CD14-positive monocyte (primary cell): Measurements from ENCODE around the gene COL5A2. TPM values are rescaled to one million over a fixed set of nuclear protein-coding genes. Genes with fewer than 3 reads are reported as not detected.

Experiments
- DNase-seq, 3 donors: peaks; one replicate each; pipeline ENCODE4 v3.0.0-alpha.2; 2011 to 2022
- H2AFZ ChIP-seq: 2 replicates; pipeline ENCODE4 v1.6.0; 2012; ENCODE audit warnings: mild to moderate bottlenecking, low read depth, low read length, inconsistent platforms; ENCODE audit not compliant: insufficient read depth, poor library complexity, severe bottlenecking
- H3K27ac ChIP-seq, 2 donors: 1 replicate in 1 of 2; 2 replicates in 1 of 2; pipeline ENCODE4 v1.5.1; 2012 to 2013; ENCODE audit warnings: low read length in 2 of 2, control low read depth in 1 of 2, inconsistent platforms in 1 of 2, low read depth in 1 of 2, mild to moderate bottlenecking in 1 of 2
- H3K27me3 ChIP-seq, 2 donors: one replicate each; pipeline versions ENCODE4 v1.6.0 to v1.6.1; 2011 to 2013; ENCODE audit warnings: low read length in 2 of 2; ENCODE audit not compliant: control insufficient read depth in 2 of 2, insufficient read depth in 2 of 2
- H3K36me3 ChIP-seq, 2 donors: replicated peaks in 1 of 2; 1 replicate in 1 of 2; 2 replicates in 1 of 2; pipeline versions ENCODE4 v1.5.1 to v1.6.1; 2012 to 2013; ENCODE audit warnings: low read length in 2 of 2, control low read depth in 1 of 2, inconsistent platforms in 1 of 2, mild to moderate bottlenecking in 1 of 2; ENCODE audit not compliant: insufficient read depth in 2 of 2, control insufficient read depth in 1 of 2
- H3K4me1 ChIP-seq, 2 donors: 1 replicate in 1 of 2; 2 replicates in 1 of 2; pipeline versions ENCODE4 v1.5.1 to v1.6.1; 2012 to 2013; ENCODE audit warnings: low read length in 2 of 2, control low read depth in 1 of 2, inconsistent platforms in 1 of 2, mild to moderate bottlenecking in 1 of 2, moderate library complexity in 1 of 2; ENCODE audit not compliant: insufficient read depth in 2 of 2, control insufficient read depth in 1 of 2
- H3K4me2 ChIP-seq: replicated peaks from 2 replicates; pipeline ENCODE3; 2012; ENCODE audit warnings: low read length, moderate library complexity, mild to moderate bottlenecking; ENCODE audit not compliant: poor library complexity, severe bottlenecking; ENCODE audit errors: extremely low read depth
- H3K4me3 ChIP-seq, 3 experiments: fragments of 200-600 bp in 1 of 3; sonication (generic) in 1 of 3; replicated peaks in 1 of 3; 1 replicate in 2 of 3; 2 replicates in 1 of 3; pipeline ENCODE4 v1.5.1; 2011 to 2013; ENCODE audit warnings: low read length in 3 of 3, mild to moderate bottlenecking in 3 of 3, control low read depth in 2 of 3, low read depth in 2 of 3, inconsistent platforms in 1 of 3, moderate library complexity in 1 of 3
- H3K79me2 ChIP-seq: 2 replicates; pipeline ENCODE4 v1.6.0; 2012; ENCODE audit warnings: mild to moderate bottlenecking, control low read depth, inconsistent platforms, low read length, moderate library complexity; ENCODE audit not compliant: insufficient read depth
- H3K9ac ChIP-seq: 2 replicates; pipeline ENCODE4 v1.6.0; 2017; ENCODE audit warnings: low read length, mild to moderate bottlenecking; ENCODE audit not compliant: insufficient read depth, poor library complexity, severe bottlenecking
- H3K9me3 ChIP-seq, 2 donors: replicated peaks in 1 of 2; 1 replicate in 1 of 2; 2 replicates in 1 of 2; pipeline versions ENCODE4 v1.5.1 to v1.6.1; 2012 to 2013; ENCODE audit warnings: low read length in 2 of 2, control low read depth in 1 of 2; ENCODE audit not compliant: control insufficient read depth in 1 of 2, insufficient read depth in 1 of 2
- H4K20me1 ChIP-seq: 2 replicates; pipeline ENCODE4 v1.6.0; 2012; ENCODE audit warnings: mild to moderate bottlenecking, low read length, control low read depth, moderate library complexity; ENCODE audit not compliant: insufficient read depth
- H3K27ac Mint-ChIP-seq, 7 donors: one replicate each; pipeline ENCODE4 v1.8.0; 2020; ENCODE audit warnings: mild to moderate bottlenecking in 7 of 7, mixed read lengths in 7 of 7, moderate library complexity in 6 of 7, inconsistent platforms in 2 of 7
- H3K27me3 Mint-ChIP-seq, 3 donors: one replicate each; pipeline ENCODE4 v1.8.0; 2021 to 2022; ENCODE audit warnings: low read depth in 3 of 3, mild to moderate bottlenecking in 3 of 3, mixed read lengths in 3 of 3, moderate library complexity in 3 of 3, inconsistent platforms in 1 of 3
- H3K36me3 Mint-ChIP-seq, 2 donors: one replicate each; pipeline ENCODE4 v1.8.0; 2020; ENCODE audit warnings: mixed read lengths in 2 of 2, inconsistent platforms in 1 of 2, mild to moderate bottlenecking in 1 of 2
- H3K4me1 Mint-ChIP-seq: one replicate; pipeline ENCODE4 v1.8.0; 2020; ENCODE audit warnings: mild to moderate bottlenecking, mixed read lengths
- H3K4me3 Mint-ChIP-seq, 2 donors: one replicate each; pipeline ENCODE4 v1.8.0; 2020; ENCODE audit warnings: mild to moderate bottlenecking in 2 of 2, mixed read lengths in 2 of 2, moderate library complexity in 1 of 2
- H3K9me3 Mint-ChIP-seq, 7 donors: one replicate each; pipeline ENCODE4 v1.8.0; 2020 to 2022; ENCODE audit warnings: mixed read lengths in 7 of 7, mild to moderate bottlenecking in 6 of 7, moderate library complexity in 6 of 7, inconsistent platforms in 2 of 7
- CTCF ChIP-seq: fragments of 200-600 bp; IDR thresholded peaks from one replicate; pipeline ENCODE4 v1.8.0; 2022; ENCODE audit warnings: antibody characterized with exemption, mild to moderate bottlenecking
- WGBS: methylation state at CpG from one replicate; pipeline ENCODE4 v1.1.5; 2013; ENCODE audit warnings: missing lambda C conversion rate; ENCODE audit not compliant: insufficient coverage; 5-methylcytosine and 5-hydroxymethylcytosine counted together
- intact Hi-C, 2 donors: fragments of 100-400 bp; cut with micrococcal nuclease; formaldehyde crosslinking; loops; one replicate each; pipeline versions ENCODE4 v1.15.0 to v1.15.1; 2023
- polyA plus RNA-seq, 3 donors: library from polyadenylated mRNA; depleted of rRNA in 1 of 3; unstranded in 2 of 3; stranded (reverse) in 1 of 3; fragments of 300-500 nt in 2 of 3; fragments of >200 nt in 1 of 3; fragmentation: Illumina TruSeq in 2 of 3; gene quantifications; 1 replicate in 2 of 3; 2 replicates in 1 of 3; pipeline ENCODE4 v1.2.3, GENCODE V29; 2012 to 2021

The COL5A2 gene
- polyA plus RNA-seq, 3 donors = 0.13 TPM; not detected in 2

DNA sequence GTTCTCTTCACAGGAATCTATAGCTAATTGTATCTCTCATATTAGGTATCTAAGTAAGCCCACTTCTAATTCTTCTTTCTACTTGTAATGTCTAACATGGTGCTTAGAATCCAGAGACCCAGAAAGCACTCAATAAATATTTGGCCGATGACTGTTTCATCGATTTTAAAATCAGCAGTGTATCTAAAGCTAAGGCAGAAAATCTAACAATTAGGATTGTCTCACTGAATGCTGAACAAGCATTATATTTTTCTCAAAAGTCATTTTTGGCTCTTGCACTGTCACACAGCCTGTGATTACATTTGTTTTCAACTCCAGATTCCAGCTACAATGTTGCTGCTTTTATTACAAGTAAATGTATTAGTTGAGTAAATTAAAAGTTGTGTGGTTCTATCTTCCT, 20.3 kb downstream of the COL5A2 start:
- Histone ChIP-seq H3K36me3 (no peaks in the 10 kb centered on the region), H4K20me1 (no peaks in the 10 kb centered on the region), H3K4me2 (no peak overlapping the region), H3K4me3 (no peak overlapping the region), H3K4me1 (no peaks in the 10 kb centered on the region), H2AFZ (no peak overlapping the region), H3K27me3 (no peaks in the 10 kb centered on the region), H3K79me2 (no peaks in the 10 kb centered on the region), H3K9me3 (no peaks in the 10 kb centered on the region), H3K9ac (no peak overlapping the region), H3K27ac (no peak overlapping the region)
- no peak overlapping the region for H3K27ac Mint-ChIP-seq
- H3K36me3 Mint-ChIP-seq = no peaks in the 10 kb centered on the region
- no peak for TF ChIP-seq CTCF
- peaks cover 0 to 2% (median 0%) of the 10 kb centered on the region in 3 donors for H3K27me3 Mint-ChIP-seq
- no peaks in the 10 kb centered on the region for H3K9me3 Mint-ChIP-seq
- intact Hi-C loops = no loop called here
- H3K4me3 Mint-ChIP-seq = no peak overlapping the region
- WGBS = 90% methylated on average over 2 of the region's 2 CpGs
- no peaks in the 10 kb centered on the region for H3K4me1 Mint-ChIP-seq
- DNase-seq = no peak

- peaks cover 0 to 2% (median 0%) of the 10 kb centered on the region in 3 donors for H3K27me3 Mint-ChIP-seq
These were observed 21.6 kb downstream of the COL5A2 start for GRCh38 chr2:189157939-189158338.

More at GRCh38 chr2:189157939-189158338, 21.6 kb downstream of the COL5A2 start:
- H3K9ac ChIP-seq = no peak overlapping the region
- Mint-ChIP-seq H3K4me1 (no peaks in the 10 kb centered on the region), H3K4me3 (no peak overlapping the region), H3K36me3 (no peaks in the 10 kb centered on the region), H3K9me3 (no peaks in the 10 kb centered on the region), H3K27ac (no peak overlapping the region)
- no peak overlapping the region for H3K27ac ChIP-seq
- WGBS = no CpG with 5 or more reads among the region's 1 CpG
- TF ChIP-seq CTCF = no peak
- no peaks in the 10 kb centered on the region for H3K4me1 ChIP-seq
- DNase-seq = no peak
- no peaks in the 10 kb centered on the region for H3K79me2 ChIP-seq
- H2AFZ ChIP-seq = no peak overlapping the region
- no peaks in the 10 kb centered on the region for H4K20me1 ChIP-seq
- H3K9me3 ChIP-seq = no peaks in the 10 kb centered on the region
- no peak overlapping the region for H3K4me3 ChIP-seq
- H3K36me3 ChIP-seq = no peaks in the 10 kb centered on the region
- H3K27me3 ChIP-seq = no peaks in the 10 kb centered on the region
- intact Hi-C loops = no loop called here
- H3K4me2 ChIP-seq = no peak overlapping the region
